HG03460 (cell line): ENCODE measurements around the gene ZNF143.
"Not testable (repeated sequence)": the region's sequence is repeated elsewhere in the genome, so short reads cannot be mapped to it uniquely, and the experiment has no call there.

Source experiments
- ATAC-seq: cut with Tn5 transposase; IDR thresholded peaks from one replicate; pipeline ENCODE4 v1.9.1; 2021; ENCODE audit not compliant: unreplicated experiment

ZNF143 gene

GRCh38 chr11:9535189-9535781 lies 74.5 kb downstream of the ZNF143 start:
- ATAC-seq: no peak

- ATAC-seq: no peak
Measured at GRCh38 chr11:9538548-9538947, 77.7 kb downstream of the ZNF143 start.

GRCh38 chr11:9549216-9549615 lies 88.4 kb downstream of the ZNF143 start:
- ATAC-seq: not testable (repeated sequence)

DNA sequence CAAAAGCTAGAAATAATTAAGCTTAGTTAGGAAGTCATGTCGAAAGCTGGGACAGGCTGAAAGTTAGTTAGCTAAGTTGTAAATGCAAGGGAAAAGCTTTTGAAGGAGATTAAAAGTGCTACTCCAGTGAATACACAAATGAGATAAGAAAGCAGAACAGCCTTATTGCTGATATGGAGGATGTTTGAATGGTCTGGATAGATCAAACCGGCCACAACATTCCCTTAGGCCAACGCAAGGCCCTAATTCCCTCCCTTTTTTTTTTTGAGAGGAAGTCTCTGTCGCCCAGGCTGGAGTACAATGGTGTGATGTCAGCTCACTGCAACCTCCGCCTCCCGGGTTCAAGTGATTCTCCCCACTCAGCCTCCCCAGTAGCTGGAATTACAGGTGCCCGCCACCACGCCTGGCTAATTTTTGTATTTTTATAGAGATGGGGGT lies 89.4 kb downstream of the ZNF143 start:
- no peak for ATAC-seq

DNA sequence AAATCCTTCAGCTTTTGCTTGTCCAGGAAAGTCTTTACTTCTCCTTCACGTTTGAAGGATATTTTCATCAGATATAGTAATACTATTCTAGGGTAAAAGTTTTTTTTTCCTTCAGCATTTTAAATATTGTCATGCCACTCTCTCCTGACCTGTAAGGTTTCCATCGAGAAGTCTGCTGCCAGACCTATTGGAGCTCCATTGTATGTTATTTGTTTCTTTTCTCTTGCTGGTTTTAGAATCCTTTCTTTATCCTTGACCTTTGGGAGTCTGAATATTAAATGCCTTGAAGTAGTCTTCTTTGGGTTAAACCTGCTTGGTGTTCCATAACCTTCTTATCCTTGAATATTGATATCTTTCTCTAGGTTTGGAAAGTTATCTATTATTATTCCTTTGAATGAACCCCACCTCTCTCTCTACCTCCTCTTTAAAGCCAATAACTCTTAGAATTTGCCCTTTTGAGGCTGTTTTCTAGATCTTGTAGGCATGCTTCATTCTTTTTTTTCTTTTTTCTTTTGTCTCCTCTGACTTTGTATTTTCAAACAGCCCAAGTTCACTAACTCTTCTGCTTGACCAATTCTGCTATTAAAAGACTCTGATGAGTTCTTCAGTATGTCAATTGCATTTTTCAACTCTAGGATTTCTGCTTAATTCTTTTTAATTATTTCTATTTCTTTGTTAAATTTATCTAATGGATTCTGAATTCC lies 100.6 kb downstream of the ZNF143 start:
- ATAC-seq: no peak

DNA sequence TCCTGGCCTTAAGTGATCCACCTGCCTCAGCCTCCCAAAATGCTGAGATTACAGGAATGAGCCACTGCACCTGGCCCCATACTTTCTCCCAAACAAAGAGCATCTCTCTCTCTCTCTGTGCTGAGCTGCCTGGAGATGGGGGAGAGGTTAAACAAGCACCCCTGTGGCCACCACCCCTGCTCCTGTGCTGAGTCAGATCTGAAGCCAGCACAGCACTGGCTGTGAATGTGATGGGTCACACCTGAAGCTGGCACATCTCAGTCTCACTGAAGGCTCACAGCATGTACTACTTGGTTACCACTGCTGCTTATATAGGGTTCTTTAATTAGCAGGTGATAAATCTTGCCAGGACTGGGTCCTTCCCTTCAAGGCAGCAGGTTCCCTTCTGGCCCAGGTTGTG lies 101.9 kb downstream of the ZNF143 start:
- no peak for ATAC-seq

DNA sequence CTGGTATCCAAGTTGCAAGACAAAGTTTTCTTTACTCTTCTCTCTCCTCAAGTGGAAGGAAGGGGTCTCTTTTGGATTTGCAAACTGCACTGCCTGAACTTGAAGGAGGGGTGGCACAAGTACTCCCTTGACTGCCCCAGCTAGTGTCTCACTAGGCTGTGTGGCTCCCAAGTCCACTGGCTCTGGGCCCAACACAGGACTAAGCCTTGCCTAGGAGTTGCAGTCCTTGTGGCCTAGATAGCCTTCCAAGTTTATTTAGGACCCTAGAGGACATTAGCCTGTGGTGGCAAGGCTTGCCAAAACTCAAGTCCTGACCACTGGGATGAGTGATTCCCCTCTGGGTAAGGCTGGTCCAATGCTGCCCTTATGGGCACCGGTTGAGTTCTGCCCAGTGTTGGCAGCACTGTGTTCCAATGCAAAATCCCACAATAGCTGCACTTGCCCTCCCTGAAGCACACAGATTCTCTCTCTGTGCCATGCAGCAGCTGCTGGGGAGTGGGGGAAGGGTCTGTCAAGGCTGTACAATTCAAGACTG lies 102.5 kb downstream of the ZNF143 start:
- no peak for ATAC-seq

- peak; percentile 87 for ATAC-seq
Measured at GRCh38 chr11:9565822-9566560, 105.2 kb downstream of the ZNF143 start.

DNA sequence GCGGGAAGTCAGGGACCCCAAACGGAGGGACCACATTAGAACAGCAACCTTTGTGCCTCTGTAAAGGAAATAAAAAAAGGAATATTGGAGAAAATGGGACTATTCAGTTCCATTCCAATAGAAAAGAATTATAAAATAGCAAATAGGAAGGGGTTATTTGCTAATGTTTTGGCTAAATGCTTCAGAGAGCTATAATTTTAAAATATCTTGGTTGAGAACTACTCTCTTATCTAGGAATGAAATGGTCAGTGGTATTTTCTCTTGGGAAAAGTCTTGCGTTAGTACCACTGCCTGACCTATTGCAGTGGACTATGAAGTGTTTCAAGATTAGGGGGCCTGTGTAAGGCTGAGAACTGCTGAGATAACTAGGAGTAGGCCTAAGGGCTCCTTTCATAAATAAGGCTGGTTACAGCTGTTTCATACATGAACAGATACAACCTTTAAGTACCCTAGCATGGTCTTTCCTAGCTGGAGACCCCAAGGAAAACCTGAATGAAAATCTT lies 105.8 kb downstream of the ZNF143 start:
- ATAC-seq: no peak

GRCh38 chr11:9567401-9567800 lies 106.6 kb downstream of the ZNF143 start:
- no peak for ATAC-seq

DNA sequence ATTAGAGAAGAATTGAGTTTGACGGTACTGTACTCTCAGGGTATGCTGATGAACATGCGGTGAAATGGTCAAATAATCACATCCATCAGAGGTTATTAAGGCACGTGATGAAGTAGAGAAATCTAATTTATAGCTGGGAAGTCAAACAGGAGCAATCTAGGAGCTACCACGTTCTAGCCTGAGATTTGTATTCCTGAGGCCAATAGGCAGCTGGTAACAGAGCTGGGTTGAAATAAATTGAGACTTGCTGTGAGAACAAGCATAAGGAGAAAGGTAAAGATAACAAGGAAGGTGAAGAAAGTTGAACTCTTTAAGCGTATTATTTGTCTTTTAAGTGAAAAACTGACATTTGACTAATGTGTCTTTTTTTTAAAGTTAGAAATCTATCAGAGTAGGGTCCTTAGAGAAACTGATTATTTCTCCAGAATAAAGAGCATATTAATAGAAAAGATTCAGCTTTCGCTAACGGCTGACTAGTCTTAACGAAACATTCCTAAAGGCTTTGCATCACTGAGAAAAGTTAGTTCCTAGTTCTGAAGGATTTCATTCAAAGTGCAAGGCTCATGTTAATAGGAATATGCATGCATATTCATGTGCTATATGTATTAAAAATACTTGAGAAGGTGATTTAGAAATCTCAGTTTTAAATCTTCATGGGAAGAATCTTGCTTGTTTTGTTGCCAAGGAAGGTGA lies 107.5 kb downstream of the ZNF143 start:
- no peak for ATAC-seq

- ATAC-seq: no peak
Measured at GRCh38 chr11:9568854-9569587, 108.2 kb downstream of the ZNF143 start.

DNA sequence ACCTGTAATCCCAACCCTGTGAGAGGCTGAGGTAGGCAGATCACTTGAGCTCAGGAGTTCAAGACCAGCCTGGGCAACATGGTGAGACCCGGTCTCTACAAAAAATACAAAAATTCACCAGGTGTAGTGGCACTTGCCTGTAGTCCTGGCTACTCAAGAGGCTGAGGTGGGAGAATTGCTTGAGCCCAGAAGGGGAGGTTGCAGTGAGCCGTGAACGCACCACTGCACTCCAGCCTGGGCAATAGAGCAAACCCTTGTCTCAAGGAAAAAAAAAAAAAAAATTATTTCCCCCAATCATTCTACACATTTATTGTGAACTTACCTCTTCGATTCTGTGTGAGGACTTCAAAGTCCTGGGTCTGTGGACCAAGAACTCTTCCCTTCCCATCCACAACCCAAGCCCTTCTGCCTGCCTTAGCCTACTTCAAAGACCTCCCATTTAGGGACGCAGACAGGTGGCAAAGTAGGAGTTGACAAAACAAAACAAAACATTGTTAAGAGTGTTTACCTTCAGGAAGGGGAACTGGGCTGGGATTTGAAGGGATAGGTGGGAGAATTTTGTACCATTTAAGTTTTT lies 108.9 kb downstream of the ZNF143 start:
- ATAC-seq: no peak

- ATAC-seq: no peak
Measured at GRCh38 chr11:9570313-9571025, 109.7 kb downstream of the ZNF143 start.

- no peak for ATAC-seq
Measured at GRCh38 chr11:9571071-9571762, 110.4 kb downstream of the ZNF143 start.

- ATAC-seq: no peak
Measured at GRCh38 chr11:9571763-9572115, 110.9 kb downstream of the ZNF143 start.

- peak; percentile 84 for ATAC-seq
Measured at GRCh38 chr11:9573052-9573774, 112.4 kb downstream of the ZNF143 start, which contains the start of gene WEE1. Gene WEE1 (plus strand): TSS chr11:9573670. CDS start chr11:9573934, 264 bp downstream.
